ENCODE results near the gene TMEM106C.

DNA sequence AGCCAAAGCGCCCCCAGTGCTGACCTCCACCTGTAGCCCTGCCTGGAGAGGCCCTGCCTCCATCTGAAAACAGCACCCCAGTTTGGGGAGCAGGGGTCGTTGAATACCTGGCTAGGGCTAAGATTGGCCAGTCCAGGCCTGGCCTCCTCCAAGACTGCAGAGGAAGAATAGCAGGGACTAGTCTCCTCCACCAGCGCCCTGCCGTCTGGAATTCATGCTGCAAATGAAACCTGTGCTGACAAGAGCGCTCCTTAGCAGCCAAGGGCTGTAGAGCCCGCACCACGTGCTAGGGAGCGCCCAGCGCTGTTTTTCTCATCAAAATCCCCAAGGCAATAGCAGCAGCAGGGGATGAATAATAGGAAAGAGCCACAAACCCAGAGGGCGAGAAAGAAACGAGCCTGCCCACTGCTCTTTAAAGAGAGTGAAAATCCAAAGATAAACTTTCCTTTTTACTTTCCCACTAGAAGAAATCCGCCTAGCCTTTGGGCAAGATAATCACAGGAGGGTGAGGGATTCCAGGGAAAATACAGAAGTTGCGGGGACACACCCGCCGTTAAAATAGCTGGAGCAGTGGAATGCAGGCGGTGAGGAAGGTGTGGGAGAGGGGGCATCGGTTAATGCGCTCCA lies 37.6 kb downstream of the TMEM106C start:
- TF ChIP-seq, protein P1, sequence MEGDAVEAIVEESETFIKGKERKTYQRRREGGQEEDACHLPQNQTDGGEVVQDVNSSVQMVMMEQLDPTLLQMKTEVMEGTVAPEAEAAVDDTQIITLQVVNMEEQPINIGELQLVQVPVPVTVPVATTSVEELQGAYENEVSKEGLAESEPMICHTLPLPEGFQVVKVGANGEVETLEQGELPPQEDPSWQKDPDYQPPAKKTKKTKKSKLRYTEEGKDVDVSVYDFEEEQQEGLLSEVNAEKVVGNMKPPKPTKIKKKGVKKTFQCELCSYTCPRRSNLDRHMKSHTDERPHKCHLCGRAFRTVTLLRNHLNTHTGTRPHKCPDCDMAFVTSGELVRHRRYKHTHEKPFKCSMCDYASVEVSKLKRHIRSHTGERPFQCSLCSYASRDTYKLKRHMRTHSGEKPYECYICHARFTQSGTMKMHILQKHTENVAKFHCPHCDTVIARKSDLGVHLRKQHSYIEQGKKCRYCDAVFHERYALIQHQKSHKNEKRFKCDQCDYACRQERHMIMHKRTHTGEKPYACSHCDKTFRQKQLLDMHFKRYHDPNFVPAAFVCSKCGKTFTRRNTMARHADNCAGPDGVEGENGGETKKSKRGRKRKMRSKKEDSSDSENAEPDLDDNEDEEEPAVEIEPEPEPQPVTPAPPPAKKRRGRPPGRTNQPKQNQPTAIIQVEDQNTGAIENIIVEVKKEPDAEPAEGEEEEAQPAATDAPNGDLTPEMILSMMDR (IDR thresholded peaks at IDR 0.05) = no peak
- no peak for TF ChIP-seq POLR2A (IDR thresholded peaks at IDR 0.05)
